H9 (cell line): Measurements from ENCODE around the gene TCEA2. TPM values are rescaled to one million over a fixed set of nuclear protein-coding genes. Genes with fewer than 3 reads are reported as not detected.

Experiments
- DNase-seq: peaks from one replicate; pipeline ENCODE4 v3.0.0-alpha.2; 2017
- H2AFZ ChIP-seq: one replicate; pipeline ENCODE4 v1.6.1; 2013; ENCODE audit warnings: mild to moderate bottlenecking, low read length, control low read depth, moderate library complexity
- H2AK5ac ChIP-seq: 2 replicates; pipeline ENCODE4 v1.6.1; 2013; ENCODE audit warnings: low read length, control low read depth, mixed read lengths; ENCODE audit not compliant: insufficient read length
- H2BK120ac ChIP-seq: one replicate; pipeline ENCODE4 v1.6.1; 2013; ENCODE audit warnings: low read depth, mild to moderate bottlenecking, low read length, control low read depth, inconsistent platforms; ENCODE audit not compliant: poor library complexity, severe bottlenecking
- H2BK12ac ChIP-seq: 2 replicates; pipeline ENCODE4 v1.6.1; 2013; ENCODE audit warnings: low read length, control low read depth, mixed read lengths, low read depth; ENCODE audit not compliant: insufficient read length
- H2BK15ac ChIP-seq: 2 replicates; pipeline ENCODE4 v1.6.1; 2013; ENCODE audit warnings: low read depth, low read length, control low read depth
- H2BK20ac ChIP-seq: one replicate; pipeline ENCODE4 v1.6.1; 2013; ENCODE audit warnings: low read depth, mild to moderate bottlenecking, low read length, control low read depth, inconsistent platforms; ENCODE audit not compliant: poor library complexity, severe bottlenecking
- H2BK5ac ChIP-seq: 2 replicates; pipeline ENCODE4 v1.6.1; 2013; ENCODE audit warnings: low read length, control low read depth, mixed read lengths; ENCODE audit not compliant: insufficient read length
- H3K14ac ChIP-seq: 2 replicates; pipeline ENCODE4 v1.6.1; 2013; ENCODE audit warnings: low read length, control low read depth; ENCODE audit not compliant: insufficient read depth
- H3K18ac ChIP-seq: 2 replicates; pipeline ENCODE4 v1.6.1; 2013; ENCODE audit warnings: low read depth, mild to moderate bottlenecking, mixed read lengths, low read length, control low read depth; ENCODE audit not compliant: insufficient read length
- H3K23ac ChIP-seq: 2 replicates; pipeline ENCODE4 v1.6.1; 2013; ENCODE audit warnings: low read length, control low read depth, mixed read lengths, low read depth; ENCODE audit not compliant: insufficient read length
- H3K23me2 ChIP-seq: 2 replicates; pipeline ENCODE4 v1.6.1; 2013; ENCODE audit warnings: low read depth, mild to moderate bottlenecking, mixed read lengths, low read length, control low read depth; ENCODE audit not compliant: insufficient read length, poor library complexity, severe bottlenecking
- H3K27ac ChIP-seq: 2 replicates; pipeline ENCODE4 v1.5.1; 2013; ENCODE audit warnings: low read length, control low read depth, mixed read lengths, low read depth; ENCODE audit not compliant: insufficient read length
- H3K27me3 ChIP-seq: 2 replicates; pipeline ENCODE4 v1.6.1; 2013; ENCODE audit warnings: low read length, control low read depth, inconsistent platforms; ENCODE audit not compliant: insufficient read depth
- H3K4ac ChIP-seq: 2 replicates; pipeline ENCODE4 v1.6.1; 2013; ENCODE audit warnings: low read depth, mild to moderate bottlenecking, control low read depth, inconsistent platforms, low read length, moderate library complexity
- H3K4me1 ChIP-seq: 2 replicates; pipeline ENCODE4 v1.6.1; 2013; ENCODE audit warnings: low read length, control low read depth, inconsistent platforms; ENCODE audit not compliant: insufficient read depth
- H3K4me2 ChIP-seq: 2 replicates; pipeline ENCODE4 v1.6.1; 2013; ENCODE audit warnings: low read length, control low read depth, mixed read lengths; ENCODE audit not compliant: insufficient read length, insufficient read depth
- H3K56ac ChIP-seq: 2 replicates; pipeline ENCODE4 v1.6.1; 2013; ENCODE audit warnings: low read depth, mild to moderate bottlenecking, mixed read lengths, low read length, control low read depth; ENCODE audit not compliant: insufficient read length
- H3K79me1 ChIP-seq: 2 replicates; pipeline ENCODE4 v1.6.1; 2013; ENCODE audit warnings: low read depth, mild to moderate bottlenecking, moderate library complexity, low read length, control low read depth, inconsistent platforms; ENCODE audit not compliant: insufficient read depth, poor library complexity, severe bottlenecking
- H3K79me2 ChIP-seq: 2 replicates; pipeline ENCODE4 v1.6.1; 2013; ENCODE audit warnings: low read length, control low read depth, inconsistent platforms; ENCODE audit not compliant: insufficient read depth
- H3K9ac ChIP-seq: 2 replicates; pipeline ENCODE4 v1.6.1; 2013; ENCODE audit warnings: low read length, control low read depth, mixed read lengths; ENCODE audit not compliant: insufficient read length; ENCODE audit errors: extremely low read depth
- H3K9me3 ChIP-seq: one replicate; pipeline ENCODE4 v1.6.1; 2013; ENCODE audit warnings: low read depth, low read length, inconsistent platforms; ENCODE audit not compliant: control insufficient read depth
- H3T11ph ChIP-seq: one replicate; pipeline ENCODE4 v1.6.1; 2013; ENCODE audit warnings: mild to moderate bottlenecking, low read length, control low read depth, inconsistent platforms
- H4K20me1 ChIP-seq: one replicate; pipeline ENCODE4 v1.6.1; 2013; ENCODE audit not compliant: control insufficient read depth, insufficient read length, insufficient read depth
- H4K5ac ChIP-seq: 2 replicates; pipeline ENCODE4 v1.6.1; 2013; ENCODE audit warnings: low read depth, mild to moderate bottlenecking, mixed read lengths, low read length, control low read depth; ENCODE audit not compliant: insufficient read length
- H4K8ac ChIP-seq: replicated peaks from 2 replicates; pipeline ENCODE4 v1.6.1; 2013; ENCODE audit warnings: low read length, control low read depth, mixed read lengths, low read depth; ENCODE audit not compliant: insufficient read length
- H4K91ac ChIP-seq: 2 replicates; pipeline ENCODE4 v1.6.1; 2013; ENCODE audit warnings: low read depth, mild to moderate bottlenecking, moderate library complexity, mixed read lengths, low read length, control low read depth; ENCODE audit not compliant: insufficient read length
- H3K27ac Mint-ChIP-seq, 3 experiments: 2 replicates in 2 of 3; 3 replicates in 1 of 3; pipeline ENCODE4 v1.8.0; 2020 to 2021; ENCODE audit warnings: mixed read lengths in 3 of 3, mild to moderate bottlenecking in 1 of 3, moderate library complexity in 1 of 3
- H3K27me3 Mint-ChIP-seq: 2 replicates; pipeline ENCODE4 v1.8.0; 2021; ENCODE audit warnings: low read depth, mild to moderate bottlenecking, moderate library complexity, mixed read lengths
- H3K36me3 Mint-ChIP-seq, 3 experiments: 2 replicates in 2 of 3; 3 replicates in 1 of 3; pipeline ENCODE4 v1.8.0; 2020 to 2021; ENCODE audit warnings: low read depth in 3 of 3, mixed read lengths in 3 of 3; ENCODE audit not compliant: insufficient read depth in 1 of 3
- H3K4me1 Mint-ChIP-seq, 2 experiments: 2 replicates each; pipeline ENCODE4 v1.8.0; 2020; ENCODE audit warnings: mixed read lengths in 2 of 2
- H3K4me3 Mint-ChIP-seq, 2 experiments: 2 replicates in 1 of 2; 3 replicates in 1 of 2; pipeline ENCODE4 v1.8.0; 2020 to 2021; ENCODE audit warnings: mild to moderate bottlenecking in 2 of 2, mixed read lengths in 2 of 2, moderate library complexity in 1 of 2
- H3K9me3 Mint-ChIP-seq, 2 experiments: 2 replicates in 1 of 2; 3 replicates in 1 of 2; pipeline ENCODE4 v1.8.0; 2020; ENCODE audit warnings: mild to moderate bottlenecking in 2 of 2, mixed read lengths in 2 of 2, moderate library complexity in 1 of 2
- WGBS: extraction: QIAGEN DNeasy Blood & Tissue Kit; methylation state at CpG from one replicate; pipeline ENCODE4 v1.1.7; 2013; ENCODE audit warnings: missing lambda C conversion rate, low lambda C conversion rate, mixed read lengths; ENCODE audit not compliant: insufficient read length; ENCODE audit errors: extremely low coverage; 5-methylcytosine and 5-hydroxymethylcytosine counted together
- total RNA-seq: library from RNA; stranded (reverse); gene quantifications from 2 replicates; pipeline ENCODE4 v1.2.1, GENCODE V29; 2021
- TF ChIP-seq, protein P1 (sequence below): fragments of 200-600 bp; sonication (generic); conservative IDR thresholded peaks from 3 replicates; pipeline ENCODE4 v1.8.0; 2021; ENCODE audit warnings: antibody characterized with exemption, mild to moderate bottlenecking

TCEA2 gene
- total RNA-seq, 1 experiment from 2014 or later, result 51.7 TPM

DNA sequence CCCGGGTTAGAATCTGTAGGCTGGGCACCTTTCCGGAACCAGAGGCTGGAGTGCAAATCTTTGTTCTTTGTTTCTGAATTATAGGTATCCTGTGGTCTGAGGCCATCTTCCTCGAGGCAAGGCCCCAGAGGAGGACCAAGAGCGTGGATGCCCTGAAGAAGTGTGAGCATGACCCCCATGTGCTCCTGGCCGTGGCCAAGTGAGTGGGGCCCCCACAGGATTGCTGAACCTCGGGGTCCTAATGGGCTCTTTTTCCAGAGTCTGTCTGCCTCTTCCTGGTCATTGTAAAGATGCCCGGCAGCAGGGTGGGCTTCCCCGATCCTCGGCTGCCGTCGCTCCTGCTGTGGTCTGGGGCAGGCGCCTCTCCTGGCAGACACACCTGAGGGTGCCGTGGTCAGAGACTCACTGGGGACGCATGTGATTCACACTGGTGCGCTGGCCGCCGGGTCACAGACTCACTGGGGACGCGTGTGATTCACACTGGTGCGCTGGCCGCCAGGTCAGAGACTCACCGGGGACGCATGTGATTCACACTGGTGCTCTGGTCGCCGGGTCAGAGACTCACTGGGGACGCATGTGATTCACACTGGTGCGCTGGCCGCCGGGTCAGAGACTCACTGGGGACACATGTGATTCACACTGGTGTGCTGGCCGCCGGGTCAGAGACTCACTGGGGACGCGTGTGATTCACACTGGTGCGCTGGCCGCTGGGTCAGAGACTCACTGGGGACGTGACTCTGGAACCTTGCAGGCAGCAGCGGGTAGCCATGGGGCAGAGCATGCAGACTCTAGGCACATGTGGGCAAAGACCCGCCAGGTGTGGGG, 33.5 kb upstream of the TCEA2 start:
- no peaks in the 10 kb centered on the region for H3K79me1 ChIP-seq

More for the DNA sequence above, 33.5 kb upstream of the TCEA2 start:
- Histone ChIP-seq H2BK120ac (no peak overlapping the region), H3K14ac (no peak overlapping the region), H4K91ac (no peak overlapping the region), H3K18ac (no peak overlapping the region), H3K23ac (no peak overlapping the region), H3K27ac (no peak overlapping the region), H2AK5ac (no peak overlapping the region), H3K4me2 (no peak overlapping the region), H2AFZ (no peak overlapping the region), H4K20me1 (no peaks in the 10 kb centered on the region), H4K5ac (no peak overlapping the region), H4K8ac (no peak overlapping the region), H2BK12ac (no peak overlapping the region), H3K9ac (no peak overlapping the region), H3K27me3 (no peaks in the 10 kb centered on the region), H3K23me2 (no peaks in the 10 kb centered on the region), H3K56ac (no peak overlapping the region), H3K4me1 (no peaks in the 10 kb centered on the region), H3K79me2 (no peaks in the 10 kb centered on the region), H2BK15ac (no peak overlapping the region), H2BK20ac (no peak overlapping the region), H3T11ph (no peak overlapping the region), H3K9me3 (no peaks in the 10 kb centered on the region), H2BK5ac (no peak overlapping the region), H3K4ac (no peak overlapping the region)
- Mint-ChIP-seq H3K4me1 (no peaks in the 10 kb centered on the region), H3K27me3 (no peaks in the 10 kb centered on the region), H3K4me3 (no peak overlapping the region), H3K27ac (no peak overlapping the region), H3K9me3 (no peaks in the 10 kb centered on the region), H3K36me3 (peaks cover 33 to 88% (median 72%) of the 10 kb centered on the region in 3 experiments)
- TF ChIP-seq, protein P1, sequence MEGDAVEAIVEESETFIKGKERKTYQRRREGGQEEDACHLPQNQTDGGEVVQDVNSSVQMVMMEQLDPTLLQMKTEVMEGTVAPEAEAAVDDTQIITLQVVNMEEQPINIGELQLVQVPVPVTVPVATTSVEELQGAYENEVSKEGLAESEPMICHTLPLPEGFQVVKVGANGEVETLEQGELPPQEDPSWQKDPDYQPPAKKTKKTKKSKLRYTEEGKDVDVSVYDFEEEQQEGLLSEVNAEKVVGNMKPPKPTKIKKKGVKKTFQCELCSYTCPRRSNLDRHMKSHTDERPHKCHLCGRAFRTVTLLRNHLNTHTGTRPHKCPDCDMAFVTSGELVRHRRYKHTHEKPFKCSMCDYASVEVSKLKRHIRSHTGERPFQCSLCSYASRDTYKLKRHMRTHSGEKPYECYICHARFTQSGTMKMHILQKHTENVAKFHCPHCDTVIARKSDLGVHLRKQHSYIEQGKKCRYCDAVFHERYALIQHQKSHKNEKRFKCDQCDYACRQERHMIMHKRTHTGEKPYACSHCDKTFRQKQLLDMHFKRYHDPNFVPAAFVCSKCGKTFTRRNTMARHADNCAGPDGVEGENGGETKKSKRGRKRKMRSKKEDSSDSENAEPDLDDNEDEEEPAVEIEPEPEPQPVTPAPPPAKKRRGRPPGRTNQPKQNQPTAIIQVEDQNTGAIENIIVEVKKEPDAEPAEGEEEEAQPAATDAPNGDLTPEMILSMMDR, result no peak
- no CpG with 5 or more reads among the region's 38 CpGs for WGBS
- DNase-seq, result no peak
